ENCODE data around the gene DBR1. TPM values are rescaled to one million over a fixed set of nuclear protein-coding genes. Genes with fewer than 3 reads are reported as not detected.
A peak's percentile ranks its signal among the peaks of the same experiment; 100 is the strongest.

The DBR1 gene
- total and polyA plus RNA-seq, 9 of the 15 experiments (the other 6 are each of a cell fraction or from before 2014, with no cell fraction given): 2.7 to 14.1 (median 10.9) TPM

DNA sequence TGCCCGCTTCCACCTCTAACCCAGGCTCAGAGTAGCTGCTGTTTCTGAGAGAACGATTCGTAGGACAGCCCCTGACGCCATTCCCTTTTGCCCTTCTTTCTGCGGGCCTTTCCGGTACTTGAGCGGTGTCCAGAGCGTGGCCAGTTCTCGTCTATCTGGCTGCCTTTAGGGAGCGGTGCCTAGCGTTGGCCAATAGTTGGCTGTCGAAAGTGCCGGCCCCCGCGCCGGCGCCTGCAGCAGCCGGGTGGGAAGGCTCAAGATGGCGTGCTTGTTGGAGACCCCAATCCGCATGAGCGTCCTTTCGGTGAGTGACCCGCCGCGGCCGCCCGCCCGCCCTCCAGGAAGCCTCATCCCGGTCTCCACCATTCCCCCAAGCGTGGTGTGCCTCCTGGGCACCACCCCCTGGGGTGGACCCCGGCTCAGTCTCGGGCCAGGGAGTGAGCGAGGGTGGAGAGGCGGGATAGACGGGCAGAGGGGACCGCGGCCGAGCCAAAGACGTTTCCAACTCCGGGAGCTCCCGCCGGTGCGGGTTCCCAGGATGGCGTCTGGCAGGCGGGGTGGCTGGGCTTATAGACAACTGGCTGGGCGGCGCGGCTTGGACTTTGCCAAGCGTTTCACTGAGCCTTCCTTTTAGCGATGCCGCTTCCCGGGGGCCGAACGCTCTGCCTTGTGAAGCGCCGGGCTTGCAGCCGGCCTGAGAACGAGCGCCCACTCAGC is 12.7 kb upstream of the DBR1 start, which contains the start of gene ARMC8 (continued):
- TF ChIP-seq, protein P1, sequence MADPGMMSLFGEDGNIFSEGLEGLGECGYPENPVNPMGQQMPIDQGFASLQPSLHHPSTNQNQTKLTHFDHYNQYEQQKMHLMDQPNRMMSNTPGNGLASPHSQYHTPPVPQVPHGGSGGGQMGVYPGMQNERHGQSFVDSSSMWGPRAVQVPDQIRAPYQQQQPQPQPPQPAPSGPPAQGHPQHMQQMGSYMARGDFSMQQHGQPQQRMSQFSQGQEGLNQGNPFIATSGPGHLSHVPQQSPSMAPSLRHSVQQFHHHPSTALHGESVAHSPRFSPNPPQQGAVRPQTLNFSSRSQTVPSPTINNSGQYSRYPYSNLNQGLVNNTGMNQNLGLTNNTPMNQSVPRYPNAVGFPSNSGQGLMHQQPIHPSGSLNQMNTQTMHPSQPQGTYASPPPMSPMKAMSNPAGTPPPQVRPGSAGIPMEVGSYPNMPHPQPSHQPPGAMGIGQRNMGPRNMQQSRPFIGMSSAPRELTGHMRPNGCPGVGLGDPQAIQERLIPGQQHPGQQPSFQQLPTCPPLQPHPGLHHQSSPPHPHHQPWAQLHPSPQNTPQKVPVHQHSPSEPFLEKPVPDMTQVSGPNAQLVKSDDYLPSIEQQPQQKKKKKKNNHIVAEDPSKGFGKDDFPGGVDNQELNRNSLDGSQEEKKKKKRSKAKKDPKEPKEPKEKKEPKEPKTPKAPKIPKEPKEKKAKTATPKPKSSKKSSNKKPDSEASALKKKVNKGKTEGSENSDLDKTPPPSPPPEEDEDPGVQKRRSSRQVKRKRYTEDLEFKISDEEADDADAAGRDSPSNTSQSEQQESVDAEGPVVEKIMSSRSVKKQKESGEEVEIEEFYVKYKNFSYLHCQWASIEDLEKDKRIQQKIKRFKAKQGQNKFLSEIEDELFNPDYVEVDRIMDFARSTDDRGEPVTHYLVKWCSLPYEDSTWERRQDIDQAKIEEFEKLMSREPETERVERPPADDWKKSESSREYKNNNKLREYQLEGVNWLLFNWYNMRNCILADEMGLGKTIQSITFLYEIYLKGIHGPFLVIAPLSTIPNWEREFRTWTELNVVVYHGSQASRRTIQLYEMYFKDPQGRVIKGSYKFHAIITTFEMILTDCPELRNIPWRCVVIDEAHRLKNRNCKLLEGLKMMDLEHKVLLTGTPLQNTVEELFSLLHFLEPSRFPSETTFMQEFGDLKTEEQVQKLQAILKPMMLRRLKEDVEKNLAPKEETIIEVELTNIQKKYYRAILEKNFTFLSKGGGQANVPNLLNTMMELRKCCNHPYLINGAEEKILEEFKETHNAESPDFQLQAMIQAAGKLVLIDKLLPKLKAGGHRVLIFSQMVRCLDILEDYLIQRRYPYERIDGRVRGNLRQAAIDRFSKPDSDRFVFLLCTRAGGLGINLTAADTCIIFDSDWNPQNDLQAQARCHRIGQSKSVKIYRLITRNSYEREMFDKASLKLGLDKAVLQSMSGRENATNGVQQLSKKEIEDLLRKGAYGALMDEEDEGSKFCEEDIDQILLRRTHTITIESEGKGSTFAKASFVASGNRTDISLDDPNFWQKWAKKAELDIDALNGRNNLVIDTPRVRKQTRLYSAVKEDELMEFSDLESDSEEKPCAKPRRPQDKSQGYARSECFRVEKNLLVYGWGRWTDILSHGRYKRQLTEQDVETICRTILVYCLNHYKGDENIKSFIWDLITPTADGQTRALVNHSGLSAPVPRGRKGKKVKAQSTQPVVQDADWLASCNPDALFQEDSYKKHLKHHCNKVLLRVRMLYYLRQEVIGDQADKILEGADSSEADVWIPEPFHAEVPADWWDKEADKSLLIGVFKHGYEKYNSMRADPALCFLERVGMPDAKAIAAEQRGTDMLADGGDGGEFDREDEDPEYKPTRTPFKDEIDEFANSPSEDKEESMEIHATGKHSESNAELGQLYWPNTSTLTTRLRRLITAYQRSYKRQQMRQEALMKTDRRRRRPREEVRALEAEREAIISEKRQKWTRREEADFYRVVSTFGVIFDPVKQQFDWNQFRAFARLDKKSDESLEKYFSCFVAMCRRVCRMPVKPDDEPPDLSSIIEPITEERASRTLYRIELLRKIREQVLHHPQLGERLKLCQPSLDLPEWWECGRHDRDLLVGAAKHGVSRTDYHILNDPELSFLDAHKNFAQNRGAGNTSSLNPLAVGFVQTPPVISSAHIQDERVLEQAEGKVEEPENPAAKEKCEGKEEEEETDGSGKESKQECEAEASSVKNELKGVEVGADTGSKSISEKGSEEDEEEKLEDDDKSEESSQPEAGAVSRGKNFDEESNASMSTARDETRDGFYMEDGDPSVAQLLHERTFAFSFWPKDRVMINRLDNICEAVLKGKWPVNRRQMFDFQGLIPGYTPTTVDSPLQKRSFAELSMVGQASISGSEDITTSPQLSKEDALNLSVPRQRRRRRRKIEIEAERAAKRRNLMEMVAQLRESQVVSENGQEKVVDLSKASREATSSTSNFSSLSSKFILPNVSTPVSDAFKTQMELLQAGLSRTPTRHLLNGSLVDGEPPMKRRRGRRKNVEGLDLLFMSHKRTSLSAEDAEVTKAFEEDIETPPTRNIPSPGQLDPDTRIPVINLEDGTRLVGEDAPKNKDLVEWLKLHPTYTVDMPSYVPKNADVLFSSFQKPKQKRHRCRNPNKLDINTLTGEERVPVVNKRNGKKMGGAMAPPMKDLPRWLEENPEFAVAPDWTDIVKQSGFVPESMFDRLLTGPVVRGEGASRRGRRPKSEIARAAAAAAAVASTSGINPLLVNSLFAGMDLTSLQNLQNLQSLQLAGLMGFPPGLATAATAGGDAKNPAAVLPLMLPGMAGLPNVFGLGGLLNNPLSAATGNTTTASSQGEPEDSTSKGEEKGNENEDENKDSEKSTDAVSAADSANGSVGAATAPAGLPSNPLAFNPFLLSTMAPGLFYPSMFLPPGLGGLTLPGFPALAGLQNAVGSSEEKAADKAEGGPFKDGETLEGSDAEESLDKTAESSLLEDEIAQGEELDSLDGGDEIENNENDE (IDR thresholded peaks at IDR 0.05; ENCODE audit: low read depth, low read length): no peak
- TF ChIP-seq RBM22 (IDR thresholded peaks at IDR 0.05; ENCODE audit: low read depth, low read length, poor library complexity, severe bottlenecking) (no peak), SAP30 (IDR thresholded peaks at IDR 0.05; ENCODE audit: borderline replicate concordance, insufficient read depth, low read depth, low read length, poor library complexity, severe bottlenecking) (peak; percentile 9), ZNF23 (CRISPR knock-in tag; IDR thresholded peaks at IDR 0.05) (no peak), MTF1 (CRISPR knock-in tag; IDR thresholded peaks at IDR 0.05; ENCODE audit: borderline replicate concordance) (no peak), EWSR1 (IDR thresholded peaks at IDR 0.05; ENCODE audit: borderline replicate concordance, low read depth, partially characterized antibody) (no peak), NEUROD1 (IDR thresholded peaks at IDR 0.05; ENCODE audit: borderline replicate concordance, low read depth, low read length, partially characterized antibody) (peak; percentile 15), DNMT1 (IDR thresholded peaks at IDR 0.05) (no peak), ZNF785 (CRISPR knock-in tag; IDR thresholded peaks at IDR 0.05) (no peak), SMARCA5 (IDR thresholded peaks at IDR 0.05) (no peak), NFE2 (IDR thresholded peaks at IDR 0.05; ENCODE audit: low read depth) (no peak)

All from K562 (cell line).